ENCODE data around the gene PREP. TPM values are rescaled to one million over a fixed set of nuclear protein-coding genes. Genes with fewer than 3 reads are reported as not detected.

The PREP gene
- total and polyA plus RNA-seq, 2 of the 8 experiments (the other 6 are each of a cell fraction or from before 2014, with no cell fraction given): 26.8 to 70.0 TPM

GRCh38 chr6:105382496-105382895 is 20.4 kb downstream of the PREP start:
- POLR2A ChIA-PET (ENCODE audit: partially characterized antibody): no interaction called here

More at GRCh38 chr6:105382496-105382895, 20.4 kb downstream of the PREP start:
- no peak overlapping the region for H2BK20ac ChIP-seq (ENCODE audit: low read length)
- no peak for FAIRE-seq
- peaks cover 0 to 18% of the 10 kb centered on the region in 2 experiments; a peak in 2 of 4 replicates for H3K79me2 ChIP-seq (ENCODE audit: control insufficient read depth in 1 of 2, insufficient read depth in 2 of 2, low read length in 2 of 2)
- H4K91ac ChIP-seq (replicated peaks; ENCODE audit: insufficient read length, low read length): no peak overlapping the region
- no peak overlapping the region for H2BK5ac ChIP-seq (ENCODE audit: low read depth, low read length)
- no peaks in the 10 kb centered on the region for H3K9me3 ChIP-seq (ENCODE audit: insufficient read depth in 2 of 2, low read depth in 1 of 2, low read length in 1 of 2)
- H3K4me3 ChIP-seq (ENCODE audit: extremely low read depth in 1 of 4, insufficient read depth in 2 of 4, low read depth in 3 of 4, low read length in 4 of 4): no peak overlapping the region
- H3K56ac ChIP-seq (replicated peaks; ENCODE audit: insufficient read length, low read depth, low read length): no peak overlapping the region
- no peak overlapping the region for H3K18ac ChIP-seq (ENCODE audit: extremely low read depth, low read length)
- H3K14ac ChIP-seq (ENCODE audit: insufficient read length): no peak overlapping the region
- H3K79me1 ChIP-seq (ENCODE audit: low read depth, low read length): peaks cover 12% of the 10 kb centered on the region
- no peak for DNase-seq (ENCODE audit: low read depth in 1 of 2, low spot score in 2 of 2)
- H3K36me3 ChIP-seq (ENCODE audit: control insufficient read depth in 2 of 4, insufficient read depth in 4 of 4, low read length in 3 of 4): no peaks in the 10 kb centered on the region; a peak in 2 of 8 replicates
- H2BK15ac ChIP-seq (ENCODE audit: low read length): no peak overlapping the region
- no peak overlapping the region for H4K8ac ChIP-seq (ENCODE audit: extremely low read depth, insufficient read depth, low read length)
- CTCF ChIA-PET (ENCODE audit: partially characterized antibody): no interaction called here
- no peak overlapping the region for H2BK120ac ChIP-seq (replicated peaks; ENCODE audit: low read depth, low read length)
- H3K4me2 ChIP-seq (ENCODE audit: insufficient read depth in 1 of 2, low read depth in 2 of 2, low read length in 2 of 2): no peak overlapping the region
- 67% methylated on average over 2 of the region's 2 CpGs; no CpG with 5 or more reads in 1 of the 2 experiments for WGBS, 2 experiments (ENCODE audit: extremely low coverage in 1 of 2, insufficient coverage in 1 of 2, insufficient read length in 1 of 2, insufficient replicate concordance in 2 of 2, low coverage in 1 of 2, low lambda C conversion rate in 2 of 2, missing lambda C conversion rate in 1 of 2)
- peaks cover 3 to 5% of the 10 kb centered on the region in 2 experiments for H4K20me1 ChIP-seq (replicated peaks in 1 of 2; ENCODE audit: control insufficient read depth in 1 of 2, insufficient read depth in 2 of 2, low read length in 2 of 2)
- no peak overlapping the region for H3K4ac ChIP-seq (replicated peaks; ENCODE audit: insufficient read length, low read depth, low read length)
- no peak overlapping the region for H3K9ac ChIP-seq (replicated peaks in 1 of 4; ENCODE audit: extremely low read depth in 1 of 4, low read depth in 3 of 4, low read length in 3 of 4)
- H4K5ac ChIP-seq (ENCODE audit: insufficient read length, low read depth, low read length): no peak overlapping the region
- no peak overlapping the region for H3K27ac ChIP-seq (ENCODE audit: low read depth, low read length)
- H3K27me3 ChIP-seq (replicated peaks in 1 of 4; ENCODE audit: control insufficient read depth in 3 of 4, extremely low read depth in 1 of 4, insufficient read depth in 3 of 4, low read length in 3 of 4): no peaks in the 10 kb centered on the region
- no peak overlapping the region for H2BK12ac ChIP-seq (ENCODE audit: low read depth, low read length)
- H3K4me1 ChIP-seq (replicated peaks in 1 of 4; ENCODE audit: control insufficient read depth in 3 of 4, insufficient read depth in 4 of 4, low read length in 3 of 4): peaks cover 0 to 2% (median 0%) of the 10 kb centered on the region in 4 experiments; a peak in 1 of 7 replicates
- H2AK5ac ChIP-seq (ENCODE audit: low read depth, low read length): no peak overlapping the region
- no peak overlapping the region for H2AFZ ChIP-seq (ENCODE audit: low read length)
- H3K23me2 ChIP-seq (ENCODE audit: low read depth, low read length): no peaks in the 10 kb centered on the region
- TF ChIP-seq JUN (IDR thresholded peaks at IDR 0.05; ENCODE audit: low read depth, low read length) (no peak), CTCF (IDR thresholded peaks at IDR 0.05; ENCODE audit: control extremely low read depth in 1 of 3, insufficient read depth in 1 of 3, low read depth in 1 of 3, low read length in 3 of 3) (no peak), TAF1 (IDR thresholded peaks at IDR 0.05; ENCODE audit: low read depth, low read length) (no peak), TCF12 (IDR thresholded peaks at IDR 0.05; ENCODE audit: low read depth, low read length) (no peak), NANOG (IDR thresholded peaks at IDR 0.05; ENCODE audit: insufficient read depth, low read depth, low read length, poor library complexity, severe bottlenecking) (no peak), NRF1 (IDR thresholded peaks at IDR 0.05; ENCODE audit: low read depth, low read length) (no peak), CBX8 (IDR thresholded peaks at IDR 0.05; ENCODE audit: borderline replicate concordance, low read depth, low read length) (no peak), RAD21 (IDR thresholded peaks at IDR 0.05 in 1 of 2, conservative IDR thresholded peaks at IDR 0.05 in 1 of 2; ENCODE audit: low read depth in 2 of 2, low read length in 2 of 2) (no peak), YY1 (IDR thresholded peaks at IDR 0.05; ENCODE audit: low read depth, low read length) (no peak), HDAC2 (IDR thresholded peaks at IDR 0.05; ENCODE audit: borderline replicate concordance in 1 of 2, low read depth in 2 of 2, low read length in 2 of 2) (no peak), SP2 (IDR thresholded peaks at IDR 0.05; ENCODE audit: low read length) (no peak)
- no peak overlapping the region for H3K23ac ChIP-seq (ENCODE audit: insufficient read length)

Measured in H1 (cell line).